ENCODE data around the gene SEC62.

Gene SEC62

GRCh38 chr3:169966428-169966950, at the start of gene SEC62:
Gene SEC62, plus strand, starts transcription at chr3:169966807. Its CDS starts 16 bp downstream, at chr3:169966823.
- Histone ChIP-seq H3K4me3 (ENCODE audit: low read length) (peak within 1 kb of the TSS; percentile 85), H3K36me3 (ENCODE audit: insufficient read depth, low read depth, low read length) (peaks cover 13% of the 10 kb centered on the region; the same call in 1 of the 2 replicates), H3K9me3 (ENCODE audit: insufficient read depth, low read depth, low read length) (no peaks in the 10 kb centered on the region), H3K27me3 (ENCODE audit: insufficient read depth, low read length) (no peaks in the 10 kb centered on the region), H3K4me1 (ENCODE audit: insufficient read depth, low read length) (peaks cover 11% of the 10 kb centered on the region; the same call in 1 of the 2 replicates), H3K27ac (ENCODE audit: low read length) (no peak within 1 kb of the TSS), H3K9ac (ENCODE audit: low read depth, low read length) (peak within 1 kb of the TSS; percentile 86)

GRCh38 chr3:169923189-169923588, 43.4 kb upstream of the SEC62 start:
- Histone ChIP-seq H3K9ac (ENCODE audit: low read depth, low read length) (no peak overlapping the region), H3K4me3 (ENCODE audit: low read length) (no peak overlapping the region), H3K27ac (ENCODE audit: low read length) (no peak overlapping the region), H3K4me1 (ENCODE audit: insufficient read depth, low read length) (no peaks in the 10 kb centered on the region), H3K27me3 (ENCODE audit: insufficient read depth, low read length) (no peaks in the 10 kb centered on the region), H3K36me3 (ENCODE audit: insufficient read depth, low read depth, low read length) (no peaks in the 10 kb centered on the region), H3K9me3 (ENCODE audit: insufficient read depth, low read depth, low read length) (no peaks in the 10 kb centered on the region)

DNA sequence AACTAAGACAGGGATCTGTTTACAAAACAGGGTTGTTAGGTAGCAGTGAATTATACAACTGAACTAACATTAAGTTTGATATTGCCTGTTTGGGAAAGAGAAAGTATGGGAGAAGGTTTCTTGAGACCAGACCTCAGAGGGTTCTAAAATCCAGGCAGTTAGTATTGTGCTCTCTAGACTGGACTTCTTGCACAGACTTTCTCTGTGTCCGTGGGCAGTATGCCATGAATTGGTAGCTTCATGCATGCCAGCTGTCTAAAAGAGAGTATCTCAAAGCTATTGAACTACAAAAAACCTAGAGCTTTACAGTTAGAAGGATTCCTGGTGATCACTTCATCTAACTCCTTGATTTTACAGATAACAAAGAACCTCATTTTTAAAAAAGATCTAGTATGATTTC, 42.8 kb upstream of the SEC62 start:
- H3K4me3 ChIP-seq (ENCODE audit: low read length) = no peak overlapping the region
- no peaks in the 10 kb centered on the region for H3K9me3 ChIP-seq (ENCODE audit: insufficient read depth, low read depth, low read length)
- no peak overlapping the region for H3K9ac ChIP-seq (ENCODE audit: low read depth, low read length)
- no peaks in the 10 kb centered on the region for H3K36me3 ChIP-seq (ENCODE audit: insufficient read depth, low read depth, low read length)
- H3K4me1 ChIP-seq (ENCODE audit: insufficient read depth, low read length) = no peaks in the 10 kb centered on the region
- H3K27me3 ChIP-seq (ENCODE audit: insufficient read depth, low read length) = no peaks in the 10 kb centered on the region
- H3K27ac ChIP-seq (ENCODE audit: low read length) = no peak overlapping the region

- Histone ChIP-seq H3K36me3 (ENCODE audit: insufficient read depth, low read depth, low read length) (no peaks in the 10 kb centered on the region), H3K4me1 (ENCODE audit: insufficient read depth, low read length) (no peaks in the 10 kb centered on the region), H3K9me3 (ENCODE audit: insufficient read depth, low read depth, low read length) (no peaks in the 10 kb centered on the region), H3K27me3 (ENCODE audit: insufficient read depth, low read length) (no peaks in the 10 kb centered on the region), H3K27ac (ENCODE audit: low read length) (no peak overlapping the region), H3K9ac (ENCODE audit: low read depth, low read length) (no peak overlapping the region), H3K4me3 (ENCODE audit: low read length) (no peak overlapping the region)
These were observed 36.6 kb upstream of the SEC62 start for GRCh38 chr3:169929830-169930519.

GRCh38 chr3:169930843-169931242, 35.8 kb upstream of the SEC62 start:
- Histone ChIP-seq H3K27ac (ENCODE audit: low read length) (no peak overlapping the region), H3K9ac (ENCODE audit: low read depth, low read length) (no peak overlapping the region), H3K27me3 (ENCODE audit: insufficient read depth, low read length) (no peaks in the 10 kb centered on the region), H3K36me3 (ENCODE audit: insufficient read depth, low read depth, low read length) (no peaks in the 10 kb centered on the region), H3K4me1 (ENCODE audit: insufficient read depth, low read length) (no peaks in the 10 kb centered on the region), H3K9me3 (ENCODE audit: insufficient read depth, low read depth, low read length) (no peaks in the 10 kb centered on the region), H3K4me3 (ENCODE audit: low read length) (no peak overlapping the region)

- H3K9ac ChIP-seq (ENCODE audit: low read depth, low read length) = no peak overlapping the region
- no peak overlapping the region for H3K4me3 ChIP-seq (ENCODE audit: low read length)
These were observed 34.7 kb upstream of the SEC62 start for GRCh38 chr3:169931747-169932520.

GRCh38 chr3:169939320-169939719, 27.3 kb upstream of the SEC62 start:
- no peak overlapping the region for H3K27ac ChIP-seq (ENCODE audit: low read length)
- H3K27me3 ChIP-seq (ENCODE audit: insufficient read depth, low read length) = no peaks in the 10 kb centered on the region
- H3K9me3 ChIP-seq (ENCODE audit: insufficient read depth, low read depth, low read length) = no peaks in the 10 kb centered on the region
- no peaks in the 10 kb centered on the region for H3K4me1 ChIP-seq (ENCODE audit: insufficient read depth, low read length)
- H3K36me3 ChIP-seq (ENCODE audit: insufficient read depth, low read depth, low read length) = no peaks in the 10 kb centered on the region
- H3K9ac ChIP-seq (ENCODE audit: low read depth, low read length) = no peak overlapping the region
- H3K4me3 ChIP-seq (ENCODE audit: low read length) = no peak overlapping the region

More at GRCh38 chr3:169931747-169932520, 34.7 kb upstream of the SEC62 start:
- no peaks in the 10 kb centered on the region for H3K9me3 ChIP-seq (ENCODE audit: insufficient read depth, low read depth, low read length)
- no peaks in the 10 kb centered on the region for H3K4me1 ChIP-seq (ENCODE audit: insufficient read depth, low read length)
- no peaks in the 10 kb centered on the region for H3K27me3 ChIP-seq (ENCODE audit: insufficient read depth, low read length)
- H3K36me3 ChIP-seq (ENCODE audit: insufficient read depth, low read depth, low read length) = no peaks in the 10 kb centered on the region
- H3K27ac ChIP-seq (ENCODE audit: low read length) = no peak overlapping the region

DNA sequence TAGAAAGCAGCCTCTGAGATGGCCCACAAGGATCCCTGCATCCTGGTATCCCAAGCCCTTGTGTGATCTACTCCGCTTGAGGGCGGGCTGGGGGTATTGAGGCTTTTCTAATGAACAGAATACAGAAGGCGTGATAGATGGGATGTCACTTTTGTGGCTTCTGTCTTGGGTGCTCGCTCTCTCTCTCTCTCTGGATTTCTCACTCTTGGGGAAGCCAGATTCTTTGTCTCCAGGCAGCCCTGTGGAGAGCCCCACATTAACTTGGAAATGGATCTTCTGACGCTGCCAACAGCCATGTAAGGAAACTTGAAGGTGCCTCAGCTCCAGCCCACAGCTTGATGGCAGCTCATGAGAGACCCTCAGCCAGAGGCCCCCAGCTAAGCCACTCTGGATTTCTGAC, 26.9 kb upstream of the SEC62 start:
- Histone ChIP-seq H3K9me3 (ENCODE audit: insufficient read depth, low read depth, low read length) (no peaks in the 10 kb centered on the region), H3K4me3 (ENCODE audit: low read length) (no peak overlapping the region), H3K36me3 (ENCODE audit: insufficient read depth, low read depth, low read length) (no peaks in the 10 kb centered on the region), H3K27me3 (ENCODE audit: insufficient read depth, low read length) (no peaks in the 10 kb centered on the region), H3K27ac (ENCODE audit: low read length) (no peak overlapping the region), H3K9ac (ENCODE audit: low read depth, low read length) (no peak overlapping the region), H3K4me1 (ENCODE audit: insufficient read depth, low read length) (no peaks in the 10 kb centered on the region)

- Histone ChIP-seq H3K27ac (ENCODE audit: low read length) (no peak overlapping the region), H3K36me3 (ENCODE audit: insufficient read depth, low read depth, low read length) (no peaks in the 10 kb centered on the region)
These were observed 26.0 kb upstream of the SEC62 start for GRCh38 chr3:169940470-169941181.

DNA sequence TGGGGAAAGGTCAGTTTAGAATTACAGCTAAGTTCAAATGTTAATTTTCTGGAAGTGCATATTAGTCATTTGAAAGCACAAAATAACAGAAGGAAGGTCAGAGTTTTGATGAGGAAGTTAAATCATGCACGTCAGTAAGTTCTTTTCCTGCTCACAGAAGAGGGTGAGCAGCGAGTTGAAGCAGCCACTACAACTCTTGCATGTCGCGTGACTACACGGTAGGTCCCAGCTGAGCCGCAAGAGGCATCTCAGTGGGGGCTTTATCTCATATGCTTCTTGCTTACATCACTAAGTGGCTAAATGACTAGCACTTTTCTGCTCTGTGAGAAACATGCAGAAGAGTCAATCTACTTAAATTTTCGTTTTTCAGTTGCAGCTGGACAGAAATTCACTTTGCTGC, 21.3 kb upstream of the SEC62 start:
- no peaks in the 10 kb centered on the region for H3K9me3 ChIP-seq (ENCODE audit: insufficient read depth, low read depth, low read length)
- H3K36me3 ChIP-seq (ENCODE audit: insufficient read depth, low read depth, low read length) = no peaks in the 10 kb centered on the region
- no peak overlapping the region for H3K4me3 ChIP-seq (ENCODE audit: low read length)
- H3K4me1 ChIP-seq (ENCODE audit: insufficient read depth, low read length) = no peaks in the 10 kb centered on the region
- H3K27ac ChIP-seq (ENCODE audit: low read length) = no peak overlapping the region
- no peaks in the 10 kb centered on the region for H3K27me3 ChIP-seq (ENCODE audit: insufficient read depth, low read length)
- no peak overlapping the region for H3K9ac ChIP-seq (ENCODE audit: low read depth, low read length)

More at GRCh38 chr3:169940470-169941181, 26.0 kb upstream of the SEC62 start:
- Histone ChIP-seq H3K9ac (ENCODE audit: low read depth, low read length) (no peak overlapping the region), H3K4me3 (ENCODE audit: low read length) (no peak overlapping the region), H3K9me3 (ENCODE audit: insufficient read depth, low read depth, low read length) (no peaks in the 10 kb centered on the region), H3K27me3 (ENCODE audit: insufficient read depth, low read length) (no peaks in the 10 kb centered on the region), H3K4me1 (ENCODE audit: insufficient read depth, low read length) (no peaks in the 10 kb centered on the region)

- Histone ChIP-seq H3K9me3 (ENCODE audit: insufficient read depth, low read depth, low read length) (no peaks in the 10 kb centered on the region), H3K36me3 (ENCODE audit: insufficient read depth, low read depth, low read length) (no peaks in the 10 kb centered on the region), H3K27ac (ENCODE audit: low read length) (no peak overlapping the region), H3K4me3 (ENCODE audit: low read length) (no peak overlapping the region), H3K27me3 (ENCODE audit: insufficient read depth, low read length) (no peaks in the 10 kb centered on the region), H3K9ac (ENCODE audit: low read depth, low read length) (no peak overlapping the region), H3K4me1 (ENCODE audit: insufficient read depth, low read length) (no peaks in the 10 kb centered on the region)
These were observed 20.3 kb upstream of the SEC62 start for GRCh38 chr3:169946336-169946735.
